Kasumi-1 (cell line): Measurements from ENCODE around the gene AKR1A1.
"Not testable (repeated sequence)": the region's sequence is repeated elsewhere in the genome, so short reads cannot be mapped to it uniquely, and the experiment has no call there.

Source experiments
- DNase-seq, 2 experiments: peaks; one replicate each; lab custom pipeline; 2025; lab: John Stamatoyannopoulos, UW

Gene AKR1A1

DNA sequence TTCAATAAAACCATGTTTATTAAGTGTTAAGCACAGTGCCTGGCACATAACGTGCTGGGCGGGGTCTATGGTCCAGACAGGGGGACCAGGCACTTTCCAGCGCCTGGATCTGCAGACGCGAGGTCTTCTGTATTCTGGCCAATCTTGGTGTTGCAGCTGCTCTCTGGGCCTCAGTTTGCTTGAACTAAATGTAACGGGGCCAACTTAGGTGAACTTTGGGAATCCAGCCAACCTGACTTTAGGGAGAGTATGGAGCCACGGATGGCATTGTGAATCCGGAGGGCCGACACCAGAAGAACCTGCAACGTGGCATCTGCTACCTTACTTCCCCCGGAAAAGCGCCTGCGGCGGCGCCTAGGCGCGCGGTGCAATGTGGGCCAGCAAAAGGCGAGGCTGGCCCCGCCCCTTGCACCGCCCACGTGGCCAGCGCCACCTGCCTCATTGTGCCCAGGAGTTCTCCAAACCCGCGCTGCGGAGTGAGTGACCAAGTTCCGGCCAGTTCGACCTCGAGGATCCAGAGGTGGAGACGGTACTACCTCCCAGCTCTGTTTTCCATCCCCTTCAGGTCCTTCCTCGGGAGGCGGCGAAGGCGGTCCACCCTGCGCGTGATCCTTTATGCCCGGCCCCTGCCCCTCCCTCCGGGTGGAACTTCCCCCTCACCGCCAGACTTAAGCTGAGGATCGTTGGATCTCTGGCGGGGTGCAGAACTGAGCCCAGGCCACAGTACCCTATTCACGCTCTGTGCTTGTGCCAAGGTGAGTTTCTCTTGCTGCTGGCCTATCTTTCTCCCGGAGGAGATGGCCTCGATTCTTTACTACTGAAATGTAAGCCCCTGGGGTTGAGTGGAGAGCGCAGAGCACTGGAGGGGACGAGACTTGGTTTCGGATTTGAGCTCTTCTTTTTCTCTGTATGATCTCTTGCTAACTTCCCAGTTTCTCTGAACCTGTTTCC is at the start of gene AKR1A1:
Gene AKR1A1, plus strand, starts transcription at position 426 of the 951 bp plus-strand sequence. CDS start 10,969 bp downstream, outside the sequence.
- DNase-seq: peak; percentile 86 to 88

- DNase-seq: no peak
These were observed 49.1 kb upstream of the AKR1A1 start for GRCh38 chr1:45501505-45501859.

- DNase-seq: no peak
These were observed 46.9 kb upstream of the AKR1A1 start for GRCh38 chr1:45503462-45504360.

GRCh38 chr1:45507195-45507594 is 43.4 kb upstream of the AKR1A1 start:
- DNase-seq: no peak

DNA sequence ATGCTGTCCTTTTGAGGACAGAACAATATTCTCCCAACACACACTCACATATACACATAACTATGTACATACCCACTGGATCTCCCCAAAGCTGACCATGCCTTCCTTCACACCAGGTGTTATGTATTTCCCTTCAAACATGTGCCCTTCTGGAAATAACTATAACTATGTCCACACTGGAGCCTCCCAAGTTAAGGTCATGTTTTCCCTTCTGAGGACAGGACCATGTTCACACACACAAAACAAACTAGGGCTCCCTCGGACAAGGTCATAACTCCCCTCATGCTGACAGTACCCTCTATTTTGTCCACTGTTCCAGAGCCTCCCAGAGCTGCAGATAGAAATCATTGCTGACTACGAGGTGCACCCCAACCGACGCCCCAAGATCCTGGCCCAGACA is 42.7 kb upstream of the AKR1A1 start:
- no peak for DNase-seq

DNA sequence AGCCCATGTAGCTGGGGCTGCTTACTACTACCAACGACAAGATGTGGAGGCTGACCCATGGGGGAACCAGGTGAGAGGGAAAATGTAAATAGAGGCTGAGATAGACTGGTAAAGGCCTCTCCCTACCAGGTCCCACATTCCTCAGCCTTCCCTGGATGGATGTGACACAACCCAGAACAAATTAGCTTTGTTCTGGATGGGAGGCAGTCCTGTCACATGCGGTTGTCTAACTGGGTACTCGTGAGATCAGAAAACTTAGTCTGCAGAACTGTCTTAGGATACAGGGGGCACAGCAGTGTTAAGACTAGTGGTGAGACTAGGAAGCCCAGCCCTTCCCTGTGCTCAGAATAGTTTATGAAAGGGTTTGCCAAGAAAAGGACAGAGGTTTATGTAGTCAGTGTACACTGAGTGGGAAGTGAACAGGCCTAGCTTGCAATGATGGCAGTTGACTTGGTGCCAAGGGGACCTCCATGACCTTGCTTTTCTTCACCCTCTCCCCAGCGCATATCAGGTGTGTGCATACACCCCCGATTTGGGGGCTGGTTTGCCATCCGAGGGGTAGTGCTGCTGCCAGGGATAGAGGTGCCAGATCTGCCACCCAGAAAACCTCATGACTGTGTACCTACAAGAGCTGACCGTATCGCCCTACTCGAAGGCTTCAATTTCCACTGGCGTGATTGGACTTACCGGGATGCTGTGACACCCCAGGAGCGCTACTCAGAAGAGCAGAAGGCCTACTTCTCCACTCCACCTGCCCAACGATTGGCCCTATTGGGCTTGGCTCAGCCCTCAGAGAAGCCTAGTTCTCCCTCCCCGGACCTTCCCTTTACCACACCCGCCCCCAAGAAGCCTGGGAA is 42.1 kb upstream of the AKR1A1 start:
- DNase-seq: peak in 1 of 2 experiments; percentile 37

- no peak for DNase-seq
These were observed 40.3 kb upstream of the AKR1A1 start for GRCh38 chr1:45510036-45510971.

DNA sequence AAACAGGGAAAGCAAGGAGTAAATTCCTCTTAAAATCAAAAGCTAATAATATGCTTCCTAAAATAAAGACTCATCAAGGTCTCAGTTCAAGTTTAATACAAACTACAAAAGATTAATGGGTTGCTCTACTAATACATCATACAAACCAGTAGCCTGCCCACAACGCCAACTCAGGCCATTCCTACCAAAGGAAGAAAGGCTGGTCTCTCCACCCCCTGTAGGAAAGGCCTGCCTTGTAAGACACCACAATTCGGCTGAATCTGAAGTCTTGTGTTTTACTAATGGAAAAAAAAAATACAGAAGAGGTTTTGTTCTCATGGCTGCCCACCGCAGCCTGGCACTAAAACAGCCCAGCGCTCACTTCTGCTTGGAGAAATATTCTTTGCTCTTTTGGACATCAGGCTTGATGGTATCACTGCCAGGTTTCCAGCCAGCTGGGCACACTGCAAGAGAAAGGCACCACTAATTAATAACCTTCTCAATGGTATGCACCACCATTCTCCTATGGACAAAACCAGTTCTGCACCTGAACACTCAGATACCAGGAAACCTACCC is 39.6 kb upstream of the AKR1A1 start:
- DNase-seq: no peak

DNA sequence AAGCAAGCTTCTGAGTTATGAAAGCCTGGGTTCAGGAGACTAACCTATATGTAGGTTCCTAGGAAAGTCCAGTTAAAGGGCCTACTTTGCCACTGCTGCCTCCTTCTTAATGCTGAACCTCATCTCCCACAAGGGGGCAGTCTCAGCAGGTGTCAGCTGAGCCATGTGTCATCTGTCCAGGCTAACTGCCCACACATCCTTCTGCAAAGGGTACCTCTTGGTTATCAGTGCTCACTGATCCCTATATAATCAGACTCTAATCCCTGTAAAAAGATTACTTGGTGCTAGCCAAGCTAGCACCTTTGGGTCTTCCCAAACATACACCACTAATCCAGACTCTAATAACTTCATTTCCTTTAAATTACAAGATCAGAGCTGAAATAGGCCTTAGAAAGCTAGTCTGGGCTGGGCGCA is 38.0 kb upstream of the AKR1A1 start:
- DNase-seq: peak; percentile 60 to 61

GRCh38 chr1:45513532-45514260 is 36.9 kb upstream of the AKR1A1 start:
- DNase-seq: not testable (repeated sequence)

DNA sequence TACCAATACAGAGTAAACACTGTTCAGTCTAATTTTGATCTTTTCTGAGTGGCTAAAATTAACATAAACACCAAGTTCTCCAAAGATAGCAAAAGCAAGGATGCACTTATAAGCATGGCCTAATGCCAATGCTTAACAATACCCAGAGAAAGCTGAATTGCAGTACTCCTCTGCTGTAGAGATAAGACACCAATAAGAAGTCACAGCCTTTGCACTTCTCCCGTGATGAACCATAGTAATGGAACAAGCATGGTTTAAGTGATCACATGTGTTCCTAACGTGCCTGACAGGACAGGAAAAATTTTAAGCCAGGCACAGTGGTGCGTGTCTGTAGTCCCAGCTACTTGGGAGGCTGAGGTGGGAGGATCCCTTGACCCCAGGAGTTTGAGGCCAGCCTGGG is 34.6 kb upstream of the AKR1A1 start:
- DNase-seq: no peak

DNA sequence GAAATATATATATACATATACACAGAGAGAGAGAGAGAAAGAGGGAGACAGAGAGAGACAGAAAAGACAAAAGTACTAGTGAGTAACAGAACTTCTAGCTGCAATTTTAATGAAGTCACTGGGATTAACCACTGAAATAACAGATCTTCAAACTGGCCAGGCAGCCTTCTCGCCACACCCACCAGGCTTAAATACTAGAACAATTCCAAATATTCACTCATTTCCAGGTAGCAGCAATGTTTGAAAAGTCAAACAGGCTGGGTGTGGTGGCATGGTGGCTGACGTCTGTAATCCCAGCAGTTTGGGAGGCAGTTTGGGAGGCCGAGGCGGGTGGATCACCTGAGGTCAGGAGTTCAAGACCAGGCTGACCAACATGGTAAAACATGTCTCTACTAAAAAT is 34.2 kb upstream of the AKR1A1 start:
- no peak for DNase-seq

DNA sequence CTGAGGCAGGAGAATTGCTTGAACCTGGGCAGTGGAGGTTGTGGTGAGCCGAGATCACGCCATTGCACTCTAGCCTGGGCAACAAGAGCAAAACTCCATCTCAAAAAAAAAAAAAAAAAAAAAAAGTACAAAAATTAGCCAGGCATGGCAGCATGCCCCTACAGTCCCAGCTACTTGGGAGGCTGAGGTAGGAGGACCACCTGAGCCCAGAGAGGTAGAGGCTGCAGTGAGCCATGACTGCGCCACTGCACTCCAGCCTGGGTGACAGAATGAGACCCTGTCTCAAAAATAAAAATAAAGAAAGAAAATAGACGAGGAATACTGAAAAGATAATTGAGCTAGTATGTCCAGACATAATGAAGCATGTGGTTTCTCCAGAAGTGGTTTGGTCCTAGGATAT is 32.3 kb upstream of the AKR1A1 start:
- DNase-seq: not testable (repeated sequence)

DNA sequence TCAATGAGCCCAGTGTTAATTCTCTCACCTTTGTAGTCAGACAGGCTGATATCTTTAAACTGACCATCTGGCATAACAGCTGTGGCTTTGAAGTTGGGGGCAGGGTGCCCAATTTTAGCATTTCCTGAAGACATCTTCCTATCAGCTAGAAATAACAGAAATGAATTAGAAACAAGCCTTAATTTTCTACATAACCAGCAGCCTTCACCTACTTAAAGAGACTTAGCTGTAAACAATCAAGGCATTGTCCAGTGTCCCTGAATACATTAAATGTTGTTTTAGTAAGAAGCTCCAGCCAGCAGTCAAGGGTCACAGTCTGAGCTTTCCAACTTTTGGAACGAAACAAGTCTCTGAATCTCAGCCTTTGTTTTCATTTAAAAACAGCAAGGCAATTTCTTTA is 31.7 kb upstream of the AKR1A1 start:
- no peak for DNase-seq

GRCh38 chr1:45519774-45520173 is 30.9 kb upstream of the AKR1A1 start:
- not testable (repeated sequence) for DNase-seq

GRCh38 chr1:45521413-45522323 is 29.0 kb upstream of the AKR1A1 start, which contains the start of gene PRDX1:
Gene PRDX1, minus strand, starts transcription at chr1:45521884. Its CDS starts 2,841 bp downstream, at chr1:45519043.
- peak; percentile 90 to 93 for DNase-seq

- DNase-seq: no peak
These were observed 28.1 kb upstream of the AKR1A1 start for GRCh38 chr1:45522324-45523104.

- DNase-seq: not testable (repeated sequence)
These were observed 27.1 kb upstream of the AKR1A1 start for GRCh38 chr1:45523516-45523915.
